ENCODE measurements around the gene NHS. TPM values are rescaled to one million over a fixed set of nuclear protein-coding genes. Genes with fewer than 3 reads are reported as not detected.

NHS gene
- polyA plus RNA-seq, 2 of the 4 experiments (the other 2 are of a cell fraction) = 3.6 to 5.0 TPM

DNA sequence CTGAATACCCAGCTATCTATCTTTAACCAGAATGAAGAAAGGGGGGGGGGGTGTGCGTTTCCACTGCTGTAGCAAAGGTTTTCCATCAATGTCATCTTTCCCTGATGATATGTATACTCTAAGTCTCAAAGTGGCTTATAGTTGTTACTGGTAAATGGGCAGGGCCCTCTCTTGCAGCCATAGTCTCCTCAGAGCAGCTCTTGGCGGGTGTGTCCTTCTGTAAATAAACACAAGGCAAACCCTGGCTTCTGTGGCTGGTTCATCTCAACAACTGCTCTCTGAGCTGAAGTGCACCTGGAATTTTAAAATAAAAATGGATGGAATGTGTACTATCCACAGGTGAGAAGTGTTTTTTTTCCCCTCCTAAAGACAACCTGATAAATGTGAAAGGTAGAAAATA, 304.8 kb downstream of the NHS start:
- ChIA-PET POLR2A (no interaction called here), CTCF (interaction anchor here (0.8 to 1.9 kb wide), 2 partner anchors 11 to 437 kb away, joined by 4 to 8 read pairs; no protein-coding TSS in a partner anchor)
- H3K9me3 ChIP-seq = no peaks in the 10 kb centered on the region
- no peak overlapping the region for H3K4me3 ChIP-seq
- ATAC-seq (peak in 1 of 2 experiments; percentile 51; a peak in 2 of 6 replicates), FAIRE-seq (no peak), DNase-seq (ENCODE audit: low read depth in 1 of 2, low spot score in 1 of 2) (no peak)
- TF ChIP-seq GATA3 (IDR thresholded peaks at IDR 0.05; ENCODE audit: borderline replicate concordance) = no peak
- TF ChIP-seq ZSCAN20 (CRISPR knock-in tag; IDR thresholded peaks at IDR 0.05) = no peak
- TF ChIP-seq CBX8 (IDR thresholded peaks at IDR 0.05) = no peak
- no peak for TF ChIP-seq NPAS2 (CRISPR knock-in tag; IDR thresholded peaks at IDR 0.05; ENCODE audit: borderline replicate concordance)
- no peak for TF ChIP-seq JUNB (IDR thresholded peaks at IDR 0.05)
- TF ChIP-seq CHD4 (IDR thresholded peaks at IDR 0.05; ENCODE audit: borderline replicate concordance) = no peak
- no peak for TF ChIP-seq HDAC2 (IDR thresholded peaks at IDR 0.05)
- no peak for TF ChIP-seq E2F6 (IDR thresholded peaks at IDR 0.05; ENCODE audit: borderline replicate concordance, low read depth)
- no peak for TF ChIP-seq JUN (IDR thresholded peaks at IDR 0.05)
- no peak for TF ChIP-seq KDM5A (IDR thresholded peaks at IDR 0.05)
- TF ChIP-seq RCOR1 (IDR thresholded peaks at IDR 0.05; ENCODE audit: low read depth, low read length) = no peak
- no peak for TF ChIP-seq RNF2 (IDR thresholded peaks at IDR 0.05; ENCODE audit: borderline replicate concordance, low read depth)
- no peak for TF ChIP-seq HOXB13 (CRISPR knock-in tag; IDR thresholded peaks at IDR 0.05; ENCODE audit: low read depth)
- no peak for TF ChIP-seq ESRRA (IDR thresholded peaks at IDR 0.05; ENCODE audit: borderline replicate concordance, low read length)
- no peak for TF ChIP-seq CHD2 (IDR thresholded peaks at IDR 0.05; ENCODE audit: low read length, partially characterized antibody)
- no peak for TF ChIP-seq ZNF302 (CRISPR knock-in tag; IDR thresholded peaks at IDR 0.05)
- no peak for TF ChIP-seq TP53 (CRISPR knock-in tag; IDR thresholded peaks at IDR 0.05)
- H3K4me2 ChIP-seq = peak overlapping the region; percentile 68
- WGBS (ENCODE audit: missing lambda C conversion rate) = 21% methylated on average over 2 of the region's 2 CpGs
- peak overlapping the region; percentile 62 to 68; a peak in 5 of 6 replicates for H3K27ac ChIP-seq
- H3K4me1 ChIP-seq = peaks cover 54% of the 10 kb centered on the region

DNA sequence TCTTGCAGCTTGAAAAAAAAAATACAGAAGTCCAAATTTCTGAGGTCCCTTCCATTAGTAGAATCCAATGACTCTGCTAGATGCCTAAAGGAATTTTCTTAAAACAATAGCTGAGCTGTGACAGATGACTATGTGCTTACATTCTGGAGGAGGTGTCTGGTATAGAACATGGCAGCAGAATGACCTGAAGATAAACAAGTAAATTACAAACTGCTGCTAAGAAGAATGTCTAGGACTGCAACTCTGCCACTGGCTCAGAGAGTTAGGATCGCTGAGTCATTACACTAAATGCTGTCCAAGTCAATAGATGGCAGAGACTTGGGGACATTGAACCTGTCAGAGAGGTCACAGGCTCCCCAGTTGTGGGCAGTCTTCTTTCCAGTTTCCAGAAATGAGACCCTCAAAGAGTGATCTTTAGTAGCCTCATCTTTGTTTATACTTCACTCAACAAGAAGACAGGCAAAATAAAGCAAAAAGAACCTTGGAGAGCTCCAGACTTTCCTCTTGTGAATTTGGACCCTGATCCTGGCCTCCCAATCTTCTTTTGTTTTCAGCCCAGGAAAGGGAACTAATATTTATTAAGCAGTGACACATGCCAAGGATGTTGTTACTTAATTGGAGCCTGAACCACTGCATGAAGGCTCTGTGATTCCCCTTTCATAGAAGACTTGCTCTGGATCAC, 305.9 kb downstream of the NHS start:
- ATAC-seq (peak in 1 of 2 experiments; percentile 36; a peak in 2 of 6 replicates), FAIRE-seq (peak; percentile 96), DNase-seq (ENCODE audit: low read depth in 1 of 2, low spot score in 1 of 2) (peak in 1 of 2 experiments; percentile 27)
- H3K27ac ChIP-seq = peak overlapping the region; percentile 62 to 68
- H3K4me2 ChIP-seq = peak overlapping the region; percentile 68
- CTCF ChIA-PET = interaction anchor here (1.0 to 1.9 kb wide), 2 partner anchors 10 to 560 kb away, joined by 5 to 8 read pairs; no protein-coding TSS in a partner anchor
- POLR2A ChIA-PET = no interaction called here
- no peaks in the 10 kb centered on the region for H3K9me3 ChIP-seq
- TF ChIP-seq, protein P1, sequence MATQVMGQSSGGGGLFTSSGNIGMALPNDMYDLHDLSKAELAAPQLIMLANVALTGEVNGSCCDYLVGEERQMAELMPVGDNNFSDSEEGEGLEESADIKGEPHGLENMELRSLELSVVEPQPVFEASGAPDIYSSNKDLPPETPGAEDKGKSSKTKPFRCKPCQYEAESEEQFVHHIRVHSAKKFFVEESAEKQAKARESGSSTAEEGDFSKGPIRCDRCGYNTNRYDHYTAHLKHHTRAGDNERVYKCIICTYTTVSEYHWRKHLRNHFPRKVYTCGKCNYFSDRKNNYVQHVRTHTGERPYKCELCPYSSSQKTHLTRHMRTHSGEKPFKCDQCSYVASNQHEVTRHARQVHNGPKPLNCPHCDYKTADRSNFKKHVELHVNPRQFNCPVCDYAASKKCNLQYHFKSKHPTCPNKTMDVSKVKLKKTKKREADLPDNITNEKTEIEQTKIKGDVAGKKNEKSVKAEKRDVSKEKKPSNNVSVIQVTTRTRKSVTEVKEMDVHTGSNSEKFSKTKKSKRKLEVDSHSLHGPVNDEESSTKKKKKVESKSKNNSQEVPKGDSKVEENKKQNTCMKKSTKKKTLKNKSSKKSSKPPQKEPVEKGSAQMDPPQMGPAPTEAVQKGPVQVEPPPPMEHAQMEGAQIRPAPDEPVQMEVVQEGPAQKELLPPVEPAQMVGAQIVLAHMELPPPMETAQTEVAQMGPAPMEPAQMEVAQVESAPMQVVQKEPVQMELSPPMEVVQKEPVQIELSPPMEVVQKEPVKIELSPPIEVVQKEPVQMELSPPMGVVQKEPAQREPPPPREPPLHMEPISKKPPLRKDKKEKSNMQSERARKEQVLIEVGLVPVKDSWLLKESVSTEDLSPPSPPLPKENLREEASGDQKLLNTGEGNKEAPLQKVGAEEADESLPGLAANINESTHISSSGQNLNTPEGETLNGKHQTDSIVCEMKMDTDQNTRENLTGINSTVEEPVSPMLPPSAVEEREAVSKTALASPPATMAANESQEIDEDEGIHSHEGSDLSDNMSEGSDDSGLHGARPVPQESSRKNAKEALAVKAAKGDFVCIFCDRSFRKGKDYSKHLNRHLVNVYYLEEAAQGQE (IDR thresholded peaks at IDR 0.05) = peak; percentile 65
- no peak for TF ChIP-seq RAD21 (conservative IDR thresholded peaks at IDR 0.05 in 1 of 2, IDR thresholded peaks at IDR 0.05 in 1 of 2)
- TF ChIP-seq NFE2L2 (conservative IDR thresholded peaks at IDR 0.05; ENCODE audit: low read length) = peak; percentile 49
- TF ChIP-seq MAFK (IDR thresholded peaks at IDR 0.05; ENCODE audit: partially characterized antibody) = peak; percentile 77
- 41% methylated on average over 1 of the region's 1 CpG for WGBS (ENCODE audit: missing lambda C conversion rate)
- peaks cover 44% of the 10 kb centered on the region for H3K4me1 ChIP-seq
- H3K4me3 ChIP-seq = no peak overlapping the region

Data from A549 (cell line).